ENCODE measurements around the gene NETO2. TPM values are rescaled to one million over a fixed set of nuclear protein-coding genes. Genes with fewer than 3 reads are reported as not detected.
A peak's percentile ranks its signal among the peaks of the same experiment; 100 is the strongest.

NETO2 gene
- total and polyA plus RNA-seq, 10 of the 15 experiments (the other 5 are each of a cell fraction or from before 2014, with no cell fraction given): 8.5 to 53.1 (median 27.0) TPM

DNA sequence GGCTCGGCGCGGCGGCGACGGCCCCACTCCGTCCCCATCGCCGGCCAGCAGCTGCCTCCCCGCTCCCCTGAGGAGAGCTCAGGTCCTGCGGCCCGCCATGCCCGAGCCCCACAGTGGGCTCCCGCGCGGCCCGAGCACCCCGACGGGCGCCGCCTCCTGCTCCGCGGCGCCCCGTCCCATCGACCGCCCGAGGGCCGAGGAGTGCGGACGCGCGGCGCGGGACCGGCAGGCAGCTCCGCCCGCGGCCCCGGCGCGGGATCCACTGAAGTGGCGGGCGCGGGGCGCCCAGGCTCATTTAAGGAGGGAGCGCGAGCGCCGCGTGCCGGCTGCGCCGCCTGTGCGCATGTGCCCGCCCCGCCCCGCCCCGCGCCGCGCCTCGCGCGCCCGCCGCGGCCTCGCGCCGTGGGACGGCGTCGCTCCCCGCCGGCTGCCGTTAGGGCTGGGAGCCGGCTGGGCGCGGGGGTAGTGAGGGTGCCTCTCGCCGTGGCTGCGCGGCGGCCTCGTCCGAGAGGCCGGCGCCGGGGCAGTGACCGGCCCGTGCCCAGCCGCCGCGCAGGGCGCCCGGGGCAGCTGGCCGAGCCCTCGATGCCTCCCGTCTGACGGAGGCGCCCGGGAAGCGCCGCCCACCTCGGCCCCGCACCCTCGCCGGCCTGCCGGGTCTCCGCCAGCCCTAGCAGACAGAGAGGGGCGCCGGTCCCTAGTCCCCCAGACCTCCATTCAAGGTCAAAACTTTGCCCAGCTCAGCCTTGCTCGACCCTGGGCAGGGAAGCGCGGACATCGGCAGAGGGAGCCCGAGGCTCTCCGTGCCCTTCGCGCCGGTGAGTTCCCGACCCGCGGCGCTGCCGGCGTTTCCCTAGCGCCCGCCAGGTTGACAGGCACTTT, at the start of gene NETO2 (continued):
- TF ChIP-seq, protein P1, sequence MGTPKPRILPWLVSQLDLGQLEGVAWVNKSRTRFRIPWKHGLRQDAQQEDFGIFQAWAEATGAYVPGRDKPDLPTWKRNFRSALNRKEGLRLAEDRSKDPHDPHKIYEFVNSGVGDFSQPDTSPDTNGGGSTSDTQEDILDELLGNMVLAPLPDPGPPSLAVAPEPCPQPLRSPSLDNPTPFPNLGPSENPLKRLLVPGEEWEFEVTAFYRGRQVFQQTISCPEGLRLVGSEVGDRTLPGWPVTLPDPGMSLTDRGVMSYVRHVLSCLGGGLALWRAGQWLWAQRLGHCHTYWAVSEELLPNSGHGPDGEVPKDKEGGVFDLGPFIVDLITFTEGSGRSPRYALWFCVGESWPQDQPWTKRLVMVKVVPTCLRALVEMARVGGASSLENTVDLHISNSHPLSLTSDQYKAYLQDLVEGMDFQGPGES (IDR thresholded peaks at IDR 0.05): 0 out of 2 replicates have a peak, but pooled peaks have one; percentile 31
- TF ChIP-seq EED (IDR thresholded peaks at IDR 0.05; ENCODE audit: low read depth) (no peak), CBFB (IDR thresholded peaks at IDR 0.05; ENCODE audit: low read depth) (no peak), RAD51 (IDR thresholded peaks at IDR 0.05) (no peak), SP1 (IDR thresholded peaks at IDR 0.05; ENCODE audit: low read depth, low read length) (no peak), MTA3 (IDR thresholded peaks at IDR 0.05; ENCODE audit: borderline replicate concordance, low read length) (no peak), EZH2 (IDR thresholded peaks at IDR 0.05; ENCODE audit: borderline replicate concordance, control insufficient read depth, low read depth, low read length) (no peak), ZNF274 (IDR thresholded peaks at IDR 0.05; ENCODE audit: insufficient read depth, insufficient read length) (no peak), NFIC (IDR thresholded peaks at IDR 0.05; ENCODE audit: low read depth, low read length) (no peak), SMC3 (IDR thresholded peaks at IDR 0.05; ENCODE audit: borderline replicate concordance, low read length) (peak; percentile 62; the same call in 1 of the 2 replicates), JUNB (IDR thresholded peaks at IDR 0.05) (no peak), STAT1 (conservative IDR thresholded peaks at IDR 0.05) (no peak), ESRRA (IDR thresholded peaks at IDR 0.05; ENCODE audit: low read length) (no peak; the same call in 1 of the 2 replicates), FOXM1 (IDR thresholded peaks at IDR 0.05; ENCODE audit: low read depth, low read length) (no peak)
- TF ChIP-seq, protein P2, sequence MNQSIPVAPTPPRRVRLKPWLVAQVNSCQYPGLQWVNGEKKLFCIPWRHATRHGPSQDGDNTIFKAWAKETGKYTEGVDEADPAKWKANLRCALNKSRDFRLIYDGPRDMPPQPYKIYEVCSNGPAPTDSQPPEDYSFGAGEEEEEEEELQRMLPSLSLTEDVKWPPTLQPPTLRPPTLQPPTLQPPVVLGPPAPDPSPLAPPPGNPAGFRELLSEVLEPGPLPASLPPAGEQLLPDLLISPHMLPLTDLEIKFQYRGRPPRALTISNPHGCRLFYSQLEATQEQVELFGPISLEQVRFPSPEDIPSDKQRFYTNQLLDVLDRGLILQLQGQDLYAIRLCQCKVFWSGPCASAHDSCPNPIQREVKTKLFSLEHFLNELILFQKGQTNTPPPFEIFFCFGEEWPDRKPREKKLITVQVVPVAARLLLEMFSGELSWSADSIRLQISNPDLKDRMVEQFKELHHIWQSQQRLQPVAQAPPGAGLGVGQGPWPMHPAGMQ (IDR thresholded peaks at IDR 0.05; ENCODE audit: borderline replicate concordance): no peak
- TF ChIP-seq, protein P3, sequence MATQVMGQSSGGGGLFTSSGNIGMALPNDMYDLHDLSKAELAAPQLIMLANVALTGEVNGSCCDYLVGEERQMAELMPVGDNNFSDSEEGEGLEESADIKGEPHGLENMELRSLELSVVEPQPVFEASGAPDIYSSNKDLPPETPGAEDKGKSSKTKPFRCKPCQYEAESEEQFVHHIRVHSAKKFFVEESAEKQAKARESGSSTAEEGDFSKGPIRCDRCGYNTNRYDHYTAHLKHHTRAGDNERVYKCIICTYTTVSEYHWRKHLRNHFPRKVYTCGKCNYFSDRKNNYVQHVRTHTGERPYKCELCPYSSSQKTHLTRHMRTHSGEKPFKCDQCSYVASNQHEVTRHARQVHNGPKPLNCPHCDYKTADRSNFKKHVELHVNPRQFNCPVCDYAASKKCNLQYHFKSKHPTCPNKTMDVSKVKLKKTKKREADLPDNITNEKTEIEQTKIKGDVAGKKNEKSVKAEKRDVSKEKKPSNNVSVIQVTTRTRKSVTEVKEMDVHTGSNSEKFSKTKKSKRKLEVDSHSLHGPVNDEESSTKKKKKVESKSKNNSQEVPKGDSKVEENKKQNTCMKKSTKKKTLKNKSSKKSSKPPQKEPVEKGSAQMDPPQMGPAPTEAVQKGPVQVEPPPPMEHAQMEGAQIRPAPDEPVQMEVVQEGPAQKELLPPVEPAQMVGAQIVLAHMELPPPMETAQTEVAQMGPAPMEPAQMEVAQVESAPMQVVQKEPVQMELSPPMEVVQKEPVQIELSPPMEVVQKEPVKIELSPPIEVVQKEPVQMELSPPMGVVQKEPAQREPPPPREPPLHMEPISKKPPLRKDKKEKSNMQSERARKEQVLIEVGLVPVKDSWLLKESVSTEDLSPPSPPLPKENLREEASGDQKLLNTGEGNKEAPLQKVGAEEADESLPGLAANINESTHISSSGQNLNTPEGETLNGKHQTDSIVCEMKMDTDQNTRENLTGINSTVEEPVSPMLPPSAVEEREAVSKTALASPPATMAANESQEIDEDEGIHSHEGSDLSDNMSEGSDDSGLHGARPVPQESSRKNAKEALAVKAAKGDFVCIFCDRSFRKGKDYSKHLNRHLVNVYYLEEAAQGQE (IDR thresholded peaks at IDR 0.05; ENCODE audit: low read depth, low read length): no peak
- TF ChIP-seq, protein P4, sequence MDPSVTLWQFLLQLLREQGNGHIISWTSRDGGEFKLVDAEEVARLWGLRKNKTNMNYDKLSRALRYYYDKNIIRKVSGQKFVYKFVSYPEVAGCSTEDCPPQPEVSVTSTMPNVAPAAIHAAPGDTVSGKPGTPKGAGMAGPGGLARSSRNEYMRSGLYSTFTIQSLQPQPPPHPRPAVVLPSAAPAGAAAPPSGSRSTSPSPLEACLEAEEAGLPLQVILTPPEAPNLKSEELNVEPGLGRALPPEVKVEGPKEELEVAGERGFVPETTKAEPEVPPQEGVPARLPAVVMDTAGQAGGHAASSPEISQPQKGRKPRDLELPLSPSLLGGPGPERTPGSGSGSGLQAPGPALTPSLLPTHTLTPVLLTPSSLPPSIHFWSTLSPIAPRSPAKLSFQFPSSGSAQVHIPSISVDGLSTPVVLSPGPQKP (IDR thresholded peaks at IDR 0.05; ENCODE audit: low read depth, low read length): no peak
- TF ChIP-seq, protein P5, sequence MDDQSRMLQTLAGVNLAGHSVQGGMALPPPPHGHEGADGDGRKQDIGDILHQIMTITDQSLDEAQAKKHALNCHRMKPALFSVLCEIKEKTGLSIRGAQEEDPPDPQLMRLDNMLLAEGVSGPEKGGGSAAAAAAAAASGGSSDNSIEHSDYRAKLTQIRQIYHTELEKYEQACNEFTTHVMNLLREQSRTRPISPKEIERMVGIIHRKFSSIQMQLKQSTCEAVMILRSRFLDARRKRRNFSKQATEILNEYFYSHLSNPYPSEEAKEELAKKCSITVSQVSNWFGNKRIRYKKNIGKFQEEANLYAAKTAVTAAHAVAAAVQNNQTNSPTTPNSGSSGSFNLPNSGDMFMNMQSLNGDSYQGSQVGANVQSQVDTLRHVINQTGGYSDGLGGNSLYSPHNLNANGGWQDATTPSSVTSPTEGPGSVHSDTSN (IDR thresholded peaks at IDR 0.05; ENCODE audit: insufficient replicate concordance, low read depth, low read length): no peak

Measured in GM12878 (cell line).